H9 (cell line): ENCODE measurements around the gene P4HA2. TPM values are rescaled to one million over a fixed set of nuclear protein-coding genes. Genes with fewer than 3 reads are reported as not detected.

Experiments
- DNase-seq: peaks from one replicate; pipeline ENCODE4 v3.0.0-alpha.2; 2017
- H2AFZ ChIP-seq: one replicate; pipeline ENCODE4 v1.6.1; 2013; ENCODE audit warnings: mild to moderate bottlenecking, low read length, control low read depth, moderate library complexity
- H2AK5ac ChIP-seq: 2 replicates; pipeline ENCODE4 v1.6.1; 2013; ENCODE audit warnings: low read length, control low read depth, mixed read lengths; ENCODE audit not compliant: insufficient read length
- H2BK120ac ChIP-seq: one replicate; pipeline ENCODE4 v1.6.1; 2013; ENCODE audit warnings: low read depth, mild to moderate bottlenecking, low read length, control low read depth, inconsistent platforms; ENCODE audit not compliant: poor library complexity, severe bottlenecking
- H2BK12ac ChIP-seq: 2 replicates; pipeline ENCODE4 v1.6.1; 2013; ENCODE audit warnings: low read length, control low read depth, mixed read lengths, low read depth; ENCODE audit not compliant: insufficient read length
- H2BK15ac ChIP-seq: 2 replicates; pipeline ENCODE4 v1.6.1; 2013; ENCODE audit warnings: low read depth, low read length, control low read depth
- H2BK20ac ChIP-seq: one replicate; pipeline ENCODE4 v1.6.1; 2013; ENCODE audit warnings: low read depth, mild to moderate bottlenecking, low read length, control low read depth, inconsistent platforms; ENCODE audit not compliant: poor library complexity, severe bottlenecking
- H2BK5ac ChIP-seq: 2 replicates; pipeline ENCODE4 v1.6.1; 2013; ENCODE audit warnings: low read length, control low read depth, mixed read lengths; ENCODE audit not compliant: insufficient read length
- H3K14ac ChIP-seq: 2 replicates; pipeline ENCODE4 v1.6.1; 2013; ENCODE audit warnings: low read length, control low read depth; ENCODE audit not compliant: insufficient read depth
- H3K18ac ChIP-seq: 2 replicates; pipeline ENCODE4 v1.6.1; 2013; ENCODE audit warnings: low read depth, mild to moderate bottlenecking, mixed read lengths, low read length, control low read depth; ENCODE audit not compliant: insufficient read length
- H3K23ac ChIP-seq: 2 replicates; pipeline ENCODE4 v1.6.1; 2013; ENCODE audit warnings: low read length, control low read depth, mixed read lengths, low read depth; ENCODE audit not compliant: insufficient read length
- H3K23me2 ChIP-seq: 2 replicates; pipeline ENCODE4 v1.6.1; 2013; ENCODE audit warnings: low read depth, mild to moderate bottlenecking, mixed read lengths, low read length, control low read depth; ENCODE audit not compliant: insufficient read length, poor library complexity, severe bottlenecking
- H3K27ac ChIP-seq: 2 replicates; pipeline ENCODE4 v1.5.1; 2013; ENCODE audit warnings: low read length, control low read depth, mixed read lengths, low read depth; ENCODE audit not compliant: insufficient read length
- H3K27me3 ChIP-seq: 2 replicates; pipeline ENCODE4 v1.6.1; 2013; ENCODE audit warnings: low read length, control low read depth, inconsistent platforms; ENCODE audit not compliant: insufficient read depth
- H3K4ac ChIP-seq: 2 replicates; pipeline ENCODE4 v1.6.1; 2013; ENCODE audit warnings: low read depth, mild to moderate bottlenecking, control low read depth, inconsistent platforms, low read length, moderate library complexity
- H3K4me1 ChIP-seq: 2 replicates; pipeline ENCODE4 v1.6.1; 2013; ENCODE audit warnings: low read length, control low read depth, inconsistent platforms; ENCODE audit not compliant: insufficient read depth
- H3K4me2 ChIP-seq: 2 replicates; pipeline ENCODE4 v1.6.1; 2013; ENCODE audit warnings: low read length, control low read depth, mixed read lengths; ENCODE audit not compliant: insufficient read length, insufficient read depth
- H3K56ac ChIP-seq: 2 replicates; pipeline ENCODE4 v1.6.1; 2013; ENCODE audit warnings: low read depth, mild to moderate bottlenecking, mixed read lengths, low read length, control low read depth; ENCODE audit not compliant: insufficient read length
- H3K79me1 ChIP-seq: 2 replicates; pipeline ENCODE4 v1.6.1; 2013; ENCODE audit warnings: low read depth, mild to moderate bottlenecking, moderate library complexity, low read length, control low read depth, inconsistent platforms; ENCODE audit not compliant: insufficient read depth, poor library complexity, severe bottlenecking
- H3K79me2 ChIP-seq: 2 replicates; pipeline ENCODE4 v1.6.1; 2013; ENCODE audit warnings: low read length, control low read depth, inconsistent platforms; ENCODE audit not compliant: insufficient read depth
- H3K9ac ChIP-seq: 2 replicates; pipeline ENCODE4 v1.6.1; 2013; ENCODE audit warnings: low read length, control low read depth, mixed read lengths; ENCODE audit not compliant: insufficient read length; ENCODE audit errors: extremely low read depth
- H3K9me3 ChIP-seq: one replicate; pipeline ENCODE4 v1.6.1; 2013; ENCODE audit warnings: low read depth, low read length, inconsistent platforms; ENCODE audit not compliant: control insufficient read depth
- H3T11ph ChIP-seq: one replicate; pipeline ENCODE4 v1.6.1; 2013; ENCODE audit warnings: mild to moderate bottlenecking, low read length, control low read depth, inconsistent platforms
- H4K20me1 ChIP-seq: one replicate; pipeline ENCODE4 v1.6.1; 2013; ENCODE audit not compliant: control insufficient read depth, insufficient read length, insufficient read depth
- H4K5ac ChIP-seq: 2 replicates; pipeline ENCODE4 v1.6.1; 2013; ENCODE audit warnings: low read depth, mild to moderate bottlenecking, mixed read lengths, low read length, control low read depth; ENCODE audit not compliant: insufficient read length
- H4K8ac ChIP-seq: replicated peaks from 2 replicates; pipeline ENCODE4 v1.6.1; 2013; ENCODE audit warnings: low read length, control low read depth, mixed read lengths, low read depth; ENCODE audit not compliant: insufficient read length
- H4K91ac ChIP-seq: 2 replicates; pipeline ENCODE4 v1.6.1; 2013; ENCODE audit warnings: low read depth, mild to moderate bottlenecking, moderate library complexity, mixed read lengths, low read length, control low read depth; ENCODE audit not compliant: insufficient read length
- H3K27ac Mint-ChIP-seq, 3 experiments: 2 replicates in 2 of 3; 3 replicates in 1 of 3; pipeline ENCODE4 v1.8.0; 2020 to 2021; ENCODE audit warnings: mixed read lengths in 3 of 3, mild to moderate bottlenecking in 1 of 3, moderate library complexity in 1 of 3
- H3K27me3 Mint-ChIP-seq: 2 replicates; pipeline ENCODE4 v1.8.0; 2021; ENCODE audit warnings: low read depth, mild to moderate bottlenecking, moderate library complexity, mixed read lengths
- H3K36me3 Mint-ChIP-seq, 3 experiments: 2 replicates in 2 of 3; 3 replicates in 1 of 3; pipeline ENCODE4 v1.8.0; 2020 to 2021; ENCODE audit warnings: low read depth in 3 of 3, mixed read lengths in 3 of 3; ENCODE audit not compliant: insufficient read depth in 1 of 3
- H3K4me1 Mint-ChIP-seq, 2 experiments: 2 replicates each; pipeline ENCODE4 v1.8.0; 2020; ENCODE audit warnings: mixed read lengths in 2 of 2
- H3K4me3 Mint-ChIP-seq, 2 experiments: 2 replicates in 1 of 2; 3 replicates in 1 of 2; pipeline ENCODE4 v1.8.0; 2020 to 2021; ENCODE audit warnings: mild to moderate bottlenecking in 2 of 2, mixed read lengths in 2 of 2, moderate library complexity in 1 of 2
- H3K9me3 Mint-ChIP-seq, 2 experiments: 2 replicates in 1 of 2; 3 replicates in 1 of 2; pipeline ENCODE4 v1.8.0; 2020; ENCODE audit warnings: mild to moderate bottlenecking in 2 of 2, mixed read lengths in 2 of 2, moderate library complexity in 1 of 2
- CTCF ChIP-seq: fragments of 200-600 bp; sonication (generic); conservative IDR thresholded peaks from 3 replicates; pipeline ENCODE4 v1.8.0; 2021; ENCODE audit warnings: antibody characterized with exemption, mild to moderate bottlenecking
- WGBS: extraction: QIAGEN DNeasy Blood & Tissue Kit; methylation state at CpG from one replicate; pipeline ENCODE4 v1.1.7; 2013; ENCODE audit warnings: missing lambda C conversion rate, low lambda C conversion rate, mixed read lengths; ENCODE audit not compliant: insufficient read length; ENCODE audit errors: extremely low coverage; 5-methylcytosine and 5-hydroxymethylcytosine counted together
- total RNA-seq: library from RNA; stranded (reverse); gene quantifications from 2 replicates; pipeline ENCODE4 v1.2.1, GENCODE V29; 2021

P4HA2 gene
- total RNA-seq, 1 experiment from 2014 or later, result 15.3 TPM

GRCh38 chr5:132266836-132267160 is 39.1 kb upstream of the P4HA2 start:
- H3K23ac ChIP-seq, result no peak overlapping the region
- no peaks in the 10 kb centered on the region for H3K79me1 ChIP-seq
- H2BK20ac ChIP-seq, result no peak overlapping the region
- Mint-ChIP-seq H3K9me3 (no peaks in the 10 kb centered on the region), H3K27ac (no peak overlapping the region), H3K36me3 (0 out of 7 replicates have a peak, but pooled peaks cover 0 to 1% (median 0%) of the 10 kb centered on the region in 3 experiments), H3K4me3 (no peak overlapping the region), H3K4me1 (peaks cover 6 to 12% of the 10 kb centered on the region in 2 experiments; a peak in 3 of 4 replicates), H3K27me3 (no peaks in the 10 kb centered on the region; the same call in 1 of the 2 replicates)
- H4K91ac ChIP-seq, result no peak overlapping the region
- H3K27me3 ChIP-seq, result no peaks in the 10 kb centered on the region
- DNase-seq, result no peak
- no peak overlapping the region for H2AFZ ChIP-seq
- H4K8ac ChIP-seq, result no peak overlapping the region
- H4K5ac ChIP-seq, result no peak overlapping the region
- H3K9me3 ChIP-seq, result no peaks in the 10 kb centered on the region
- no peak overlapping the region for H3T11ph ChIP-seq
- no peak overlapping the region for H2AK5ac ChIP-seq
- no peak overlapping the region for H3K27ac ChIP-seq
- H2BK12ac ChIP-seq, result no peak overlapping the region
- H3K4ac ChIP-seq, result no peak overlapping the region
- no peak overlapping the region for H3K4me2 ChIP-seq
- H3K14ac ChIP-seq, result no peak overlapping the region
- H2BK5ac ChIP-seq, result no peak overlapping the region
- TF ChIP-seq CTCF, result no peak
- WGBS, result no CpG with 5 or more reads among the region's 1 CpG
- H3K9ac ChIP-seq, result no peak overlapping the region
- H3K56ac ChIP-seq, result no peak overlapping the region
- no peak overlapping the region for H2BK15ac ChIP-seq
- no peak overlapping the region for H2BK120ac ChIP-seq
- no peaks in the 10 kb centered on the region for H4K20me1 ChIP-seq
- no peaks in the 10 kb centered on the region for H3K4me1 ChIP-seq
- H3K79me2 ChIP-seq, result no peaks in the 10 kb centered on the region
- no peak overlapping the region for H3K18ac ChIP-seq
- no peaks in the 10 kb centered on the region for H3K23me2 ChIP-seq
